GM18508 (cell line): ENCODE results near the gene TAF7L.
"Not testable (repeated sequence)": the region's sequence is repeated elsewhere in the genome, so short reads cannot be mapped to it uniquely, and the experiment has no call there.

Source experiments
- ATAC-seq: cut with Tn5 transposase; IDR thresholded peaks from one replicate; pipeline ENCODE4 v1.9.1; 2021; ENCODE audit warnings: moderate number of reproducible peaks; ENCODE audit not compliant: insufficient read depth, unreplicated experiment

Gene TAF7L

GRCh38 chrX:101290957-101291603, at the start of gene TAF7L:
TSS of gene TAF7L (minus strand) at chrX:101291334. CDS start at chrX:101287543, 3,791 bp downstream.
- ATAC-seq, result no peak

DNA sequence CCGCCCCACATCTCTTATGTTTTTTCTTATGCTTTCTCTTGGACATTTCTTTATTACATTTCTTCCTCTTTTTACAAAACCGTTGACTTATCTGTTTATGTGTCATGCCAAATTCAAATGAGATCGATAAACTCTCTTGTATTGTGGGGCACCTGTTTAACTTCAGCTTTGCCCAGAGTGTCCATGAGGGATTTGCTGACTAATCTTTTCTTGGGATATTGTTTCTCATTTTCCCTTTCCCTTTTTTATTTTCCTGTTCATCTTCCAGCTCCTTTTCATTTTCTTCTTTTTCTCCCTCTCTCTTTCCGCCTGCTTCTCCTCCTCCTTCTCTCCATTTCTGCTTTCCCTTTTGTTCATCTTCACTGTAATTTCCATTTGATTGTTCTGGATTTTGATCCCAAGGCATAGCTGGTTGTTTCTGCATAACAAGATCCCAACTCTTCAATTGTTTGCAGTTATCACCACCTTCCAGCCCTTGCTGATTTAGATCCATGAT, 46.7 kb upstream of the TAF7L start:
- ATAC-seq, result no peak

DNA sequence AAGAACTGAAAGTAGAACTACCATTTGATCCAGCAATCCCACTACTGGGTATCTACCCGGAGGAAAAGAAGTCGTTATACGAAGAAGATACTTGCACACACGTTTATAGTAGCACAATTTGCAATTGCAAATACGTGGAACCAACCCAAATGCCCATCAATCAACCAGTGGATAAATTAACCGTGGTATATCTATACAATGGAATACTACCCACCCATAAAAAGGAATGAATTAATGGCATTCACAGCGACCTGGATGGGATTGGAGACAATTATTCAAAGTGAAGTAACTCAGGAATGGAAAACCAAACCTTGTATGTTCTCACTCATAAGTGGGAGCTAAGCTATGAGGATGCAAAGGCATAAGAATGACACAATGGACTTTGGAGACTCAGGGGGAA, 43.2 kb upstream of the TAF7L start:
- not testable (repeated sequence) for ATAC-seq

DNA sequence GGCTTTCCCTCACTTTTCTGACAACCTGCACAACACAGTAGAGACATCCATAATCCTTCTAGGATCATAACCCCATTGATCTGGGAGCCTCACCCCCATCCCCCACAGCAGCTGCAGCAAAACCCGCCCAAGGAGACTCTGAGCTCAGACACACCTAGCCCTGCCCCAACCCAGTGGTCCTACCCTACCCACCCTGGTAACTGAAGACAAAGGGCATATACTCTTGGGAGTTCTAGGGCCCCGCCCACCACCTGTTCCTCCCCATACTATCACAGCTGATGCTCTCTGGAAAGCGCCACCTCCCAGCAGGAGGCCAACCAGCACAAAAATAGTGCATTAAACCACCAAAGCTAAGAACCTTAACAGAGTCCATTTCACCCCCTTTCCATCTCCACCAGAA, 35.5 kb upstream of the TAF7L start:
- not testable (repeated sequence) for ATAC-seq

- ATAC-seq, result no peak
These were observed 12.7 kb upstream of the TAF7L start for GRCh38 chrX:101303790-101304189.

- not testable (repeated sequence) for ATAC-seq
These were observed 4.5 kb upstream of the TAF7L start for GRCh38 chrX:101295603-101296002.

DNA sequence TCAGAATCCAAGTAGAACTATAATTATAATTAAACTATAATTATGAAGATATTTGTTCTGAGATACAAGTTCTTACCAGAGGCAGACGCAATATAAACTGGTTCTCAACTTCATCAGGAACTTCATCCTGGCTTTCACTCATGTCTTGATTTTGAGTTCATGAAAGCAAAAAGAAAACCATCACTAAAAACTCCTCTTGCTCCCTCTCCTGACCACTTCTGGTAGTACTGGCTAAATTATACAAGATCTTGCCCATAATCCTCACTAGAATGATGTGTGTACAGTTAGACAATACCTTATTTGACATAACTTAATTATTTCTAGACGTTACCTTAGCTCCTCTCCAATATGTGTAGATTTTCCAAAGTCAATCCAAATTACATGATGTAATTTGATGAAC, 3.7 kb downstream of the TAF7L start:
- ATAC-seq, result peak; percentile 83

- no peak for ATAC-seq
These were observed 14.9 kb downstream of the TAF7L start for GRCh38 chrX:101276238-101276637.

DNA sequence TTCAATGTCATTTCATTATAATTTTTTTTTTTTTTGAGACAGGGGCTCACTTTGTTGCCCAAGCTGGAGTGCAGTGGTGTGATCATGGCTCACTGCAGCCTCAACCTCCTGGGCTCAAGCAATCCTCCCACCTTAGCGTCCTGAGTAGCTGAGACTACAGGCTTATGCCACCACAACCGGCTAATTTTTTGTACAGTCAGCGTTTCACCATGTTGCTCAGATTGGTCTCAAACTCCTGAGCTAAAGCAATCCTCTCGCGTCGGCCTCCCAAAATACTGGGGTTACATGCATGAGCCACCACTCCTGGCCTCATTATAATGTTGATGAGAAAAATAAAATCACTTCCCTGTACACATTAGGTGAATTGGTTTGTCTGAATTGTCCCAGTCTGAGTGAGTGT, 16.9 kb downstream of the TAF7L start:
- ATAC-seq, result no peak

DNA sequence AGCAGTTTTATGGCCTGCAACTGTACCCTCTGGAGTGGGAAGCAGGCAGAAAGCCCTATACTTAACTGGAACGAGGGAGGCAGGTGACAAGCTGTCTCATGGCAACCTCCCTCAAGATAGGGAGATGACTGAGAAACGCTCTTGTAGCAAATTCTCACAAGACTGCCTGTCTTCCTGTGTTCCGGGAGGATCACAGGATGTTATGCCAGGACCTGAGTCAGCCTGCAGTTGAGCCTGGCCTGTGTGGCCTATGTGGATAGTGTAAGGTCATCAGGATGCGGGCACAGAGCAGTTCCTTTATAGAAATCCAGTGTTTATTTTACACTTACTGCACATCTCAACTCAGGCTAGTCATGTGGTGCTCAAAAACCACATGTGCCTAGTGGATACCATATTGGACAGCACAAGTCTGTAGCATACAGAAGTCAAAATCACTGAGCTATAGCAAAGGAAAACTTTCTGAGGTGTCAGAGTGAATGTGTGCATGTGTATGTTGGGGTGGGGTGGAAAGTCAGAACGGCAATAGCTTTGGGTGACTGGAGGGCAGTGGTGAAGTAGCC, 25.2 kb downstream of the TAF7L start:
- ATAC-seq, result no peak

DNA sequence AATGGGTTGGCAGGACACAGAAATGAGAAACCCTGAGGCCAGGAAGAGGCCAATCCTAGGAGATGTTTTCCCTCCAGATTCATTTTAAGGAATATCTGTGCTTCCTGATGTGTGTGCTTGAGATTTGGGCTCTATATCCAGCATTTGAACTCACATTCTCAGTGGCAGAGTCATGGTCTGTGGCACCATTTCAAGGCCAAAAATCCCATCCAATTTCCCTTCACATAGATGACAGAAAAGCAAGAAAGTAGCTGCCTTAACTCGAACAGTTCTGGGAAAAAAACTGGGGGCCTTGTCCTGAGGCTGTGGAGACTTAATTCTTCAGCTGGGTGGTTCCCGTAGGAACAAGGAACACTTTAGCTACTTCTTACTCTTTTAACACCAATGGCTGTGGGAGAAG, 27.4 kb downstream of the TAF7L start:
- no peak for ATAC-seq

DNA sequence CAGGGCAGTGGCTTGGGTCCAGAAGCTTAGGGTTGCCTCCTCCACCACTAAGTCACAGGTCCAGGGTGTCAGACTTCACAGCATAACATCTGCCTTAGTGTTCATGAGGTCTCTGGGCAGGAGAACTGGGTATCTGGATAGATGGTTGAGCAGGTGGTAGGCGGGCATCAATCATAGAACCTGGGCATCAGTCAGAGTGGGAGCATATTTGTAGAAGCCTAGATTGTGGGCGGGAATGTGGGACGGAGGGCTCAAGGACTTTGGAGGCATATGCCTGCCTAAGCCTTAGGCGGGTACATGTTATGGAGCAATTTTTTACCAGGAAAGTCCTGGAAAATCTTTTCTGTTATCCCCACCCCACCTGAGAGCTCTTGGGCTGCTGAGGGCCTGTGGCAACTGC, 28.5 kb downstream of the TAF7L start:
- no peak for ATAC-seq

DNA sequence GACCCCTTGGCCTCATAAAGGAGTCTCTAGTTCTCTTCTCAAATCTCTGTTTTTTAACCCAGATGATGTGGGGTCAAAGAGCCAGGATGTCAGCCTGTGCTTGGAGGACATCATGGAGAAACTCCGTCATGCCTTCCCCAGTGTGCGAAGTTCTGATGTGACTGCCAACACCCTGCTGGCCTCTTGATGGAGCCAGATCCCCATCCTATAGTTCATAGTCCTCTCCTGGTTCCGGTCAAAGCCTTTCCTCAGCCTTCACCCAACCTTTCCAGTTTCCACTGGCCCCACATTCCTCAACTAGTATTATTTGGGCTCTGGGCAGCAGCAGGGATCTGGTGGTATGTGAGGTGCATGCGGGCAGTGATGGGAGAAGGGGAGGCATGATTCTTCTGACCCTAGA, 30.7 kb downstream of the TAF7L start:
- no peak for ATAC-seq

DNA sequence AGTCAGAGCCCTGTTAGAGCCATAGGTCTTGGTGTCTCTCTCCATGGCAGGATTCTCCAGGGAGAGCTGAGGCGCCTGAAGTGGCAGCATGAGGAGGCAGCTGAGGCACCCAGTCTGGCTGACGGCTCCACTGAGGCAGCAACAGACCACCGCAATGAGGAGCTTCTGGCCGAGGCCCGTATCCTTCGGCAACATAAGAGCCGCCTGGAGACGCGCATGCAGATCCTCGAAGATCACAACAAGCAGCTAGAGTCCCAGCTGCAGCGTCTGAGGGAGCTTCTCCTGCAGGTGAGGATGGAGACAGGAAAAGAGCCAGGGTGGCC, 32.9 kb downstream of the TAF7L start:
- ATAC-seq, result no peak

- ATAC-seq, result no peak
These were observed 33.5 kb downstream of the TAF7L start for GRCh38 chrX:101257448-101258258.

GRCh38 chrX:101252634-101253033, 38.5 kb downstream of the TAF7L start:
- no peak for ATAC-seq

DNA sequence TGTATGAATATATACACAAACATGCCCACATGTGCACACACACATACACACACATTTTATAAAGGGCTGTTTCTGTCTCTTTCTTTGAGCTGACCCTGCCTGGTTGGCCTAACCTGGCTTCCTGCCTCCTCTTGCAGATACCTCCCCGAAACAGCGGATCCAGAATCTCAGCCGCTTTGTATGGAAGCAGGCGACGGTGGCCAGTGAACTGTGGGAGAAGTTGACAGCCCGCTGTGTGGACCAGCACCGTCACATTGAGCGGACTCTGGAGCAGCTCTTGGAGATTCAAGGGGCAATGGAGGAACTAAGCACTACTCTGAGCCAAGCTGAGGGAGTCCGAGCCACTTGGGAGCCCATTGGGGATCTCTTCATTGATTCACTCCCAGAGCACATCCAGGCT, 49.6 kb downstream of the TAF7L start:
- ATAC-seq, result no peak

- no peak for ATAC-seq
These were observed 54.1 kb downstream of the TAF7L start for GRCh38 chrX:101237041-101237440.

GRCh38 chrX:101232316-101232715, 58.8 kb downstream of the TAF7L start:
- ATAC-seq, result no peak

GRCh38 chrX:101231080-101231479, 60.1 kb downstream of the TAF7L start:
- no peak for ATAC-seq

DNA sequence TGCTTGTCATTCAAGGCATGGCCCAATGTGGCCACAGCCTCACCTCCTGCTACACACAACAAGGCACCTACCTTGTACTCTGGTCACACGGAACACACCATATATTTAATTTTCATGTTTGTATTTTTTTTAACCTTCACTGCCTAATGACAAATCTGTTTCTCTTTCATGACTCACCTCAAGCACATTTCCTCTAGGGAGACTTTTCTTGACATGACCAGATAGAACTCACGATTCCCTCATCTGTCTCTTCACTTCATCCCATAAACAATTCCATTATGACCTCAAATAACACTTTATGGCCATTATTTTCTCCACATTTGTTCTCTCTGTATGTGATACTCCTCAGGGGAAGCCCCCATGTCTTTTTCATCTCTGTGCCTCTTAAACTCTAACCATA, 60.5 kb downstream of the TAF7L start:
- no peak for ATAC-seq

GRCh38 chrX:101229170-101229569, 62.0 kb downstream of the TAF7L start:
- ATAC-seq, result no peak
